AG04449 (cell line): ENCODE measurements around the gene ARFGEF3.

Source experiments
- CTCF ChIA-PET: fragments of 350-600 bp; formaldehyde crosslinking; extraction: SDS; loops from one replicate; lab custom pipeline; 2021; ENCODE audit warnings: antibody characterized with exemption; lab: Yijun Ruan, JAX
- POLR2A ChIA-PET: fragments of 400-600, 350-600 bp; formaldehyde crosslinking; extraction: SDS; loops from one replicate; lab custom pipeline; 2020; ENCODE audit warnings: antibody characterized with exemption, inconsistent platforms; lab: Yijun Ruan, JAX
- DNase-seq: peaks from one replicate; pipeline ENCODE4 v3.0.0-alpha.2; 2010; ENCODE audit warnings: low read depth, low spot score
- H3K4me3 ChIP-seq: 2 replicates; pipeline ENCODE4 v1.5.1; 2011; ENCODE audit warnings: low read depth, mild to moderate bottlenecking, control low read depth, low read length
- CTCF ChIP-seq: IDR thresholded peaks from one replicate; pipeline ENCODE4 v1.5.1; 2011; ENCODE audit warnings: mild to moderate bottlenecking, moderate library complexity, low read length, control low read depth, inconsistent platforms; ENCODE audit not compliant: insufficient read depth; ENCODE audit errors: missing control alignments

The ARFGEF3 gene

GRCh38 chr6:138318741-138319375 lies 157.1 kb downstream of the ARFGEF3 start:
- DNase-seq, result no peak
- no peak overlapping the region for H3K4me3 ChIP-seq
- POLR2A ChIA-PET, result no interaction called here
- CTCF ChIA-PET, result no interaction called here
- TF ChIP-seq CTCF, result no peak

- no peak for DNase-seq
- POLR2A ChIA-PET, result no interaction called here
- TF ChIP-seq CTCF, result no peak
- no peak overlapping the region for H3K4me3 ChIP-seq
- CTCF ChIA-PET, result no interaction called here
Observed at GRCh38 chr6:138321934-138322333, 160.2 kb downstream of the ARFGEF3 start.

- DNase-seq, result no peak
- ChIA-PET CTCF (no interaction called here), POLR2A (no interaction called here)
- no peak for TF ChIP-seq CTCF
- no peak overlapping the region for H3K4me3 ChIP-seq
Observed at GRCh38 chr6:138323821-138324220, 162.1 kb downstream of the ARFGEF3 start.

GRCh38 chr6:138328210-138328609 lies 166.5 kb downstream of the ARFGEF3 start:
- POLR2A ChIA-PET, result no interaction called here

GRCh38 chr6:138330763-138331162 lies 169.0 kb downstream of the ARFGEF3 start:
- CTCF ChIA-PET, result no interaction called here
- no peak overlapping the region for H3K4me3 ChIP-seq
- no peak for TF ChIP-seq CTCF
- POLR2A ChIA-PET, result no interaction called here
- DNase-seq, result no peak

More at GRCh38 chr6:138328210-138328609, 166.5 kb downstream of the ARFGEF3 start:
- no peak overlapping the region for H3K4me3 ChIP-seq
- DNase-seq, result no peak
- TF ChIP-seq CTCF, result no peak
- CTCF ChIA-PET, result no interaction called here

GRCh38 chr6:138331444-138331843 lies 169.7 kb downstream of the ARFGEF3 start:
- DNase-seq, result no peak
- ChIA-PET CTCF (no interaction called here), POLR2A (no interaction called here)
- no peak overlapping the region for H3K4me3 ChIP-seq
- no peak for TF ChIP-seq CTCF
